ENCODE results near the gene MLLT3.

- TF ChIP-seq CTCF (IDR thresholded peaks at IDR 0.05) (no peak), POLR2A (IDR thresholded peaks at IDR 0.05) (no peak)
These were observed 36.6 kb upstream of the MLLT3 start for GRCh38 chr9:20658677-20659473.

All from Peyer's patch (tissue), 4 donors.